ENCODE results near the gene TFF2.

TFF2 gene

DNA sequence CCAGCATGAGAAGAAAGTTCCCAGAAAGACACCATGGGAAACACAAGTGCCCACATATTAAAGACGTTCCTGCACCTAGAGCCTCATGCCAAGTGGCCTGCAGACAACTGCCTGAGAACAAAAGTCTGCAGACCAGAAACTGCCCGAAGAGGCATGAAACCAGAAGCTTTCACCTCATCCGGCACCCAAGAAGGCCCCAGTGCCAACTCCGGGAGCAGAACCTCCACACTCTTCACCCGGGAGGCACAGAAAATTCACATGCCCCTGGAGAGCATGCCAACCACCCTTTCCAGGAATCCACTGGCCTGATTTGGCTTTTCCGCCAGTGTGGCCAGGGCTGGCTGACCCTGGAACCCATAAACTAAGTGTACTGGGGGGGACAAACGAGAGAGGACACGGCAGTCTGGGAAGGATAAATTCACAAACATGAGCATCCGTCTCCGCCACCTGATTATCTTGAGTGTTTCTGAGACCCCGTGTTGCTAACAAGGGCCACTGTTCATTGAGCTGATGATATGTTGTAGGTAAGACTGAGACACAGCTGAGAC lies 6.8 kb downstream of the TFF2 start:
- ChIA-PET POLR2A (ENCODE audit: low non-redundant PET) (no interaction called here), CTCF (no interaction called here)
- TF ChIP-seq, protein P1, sequence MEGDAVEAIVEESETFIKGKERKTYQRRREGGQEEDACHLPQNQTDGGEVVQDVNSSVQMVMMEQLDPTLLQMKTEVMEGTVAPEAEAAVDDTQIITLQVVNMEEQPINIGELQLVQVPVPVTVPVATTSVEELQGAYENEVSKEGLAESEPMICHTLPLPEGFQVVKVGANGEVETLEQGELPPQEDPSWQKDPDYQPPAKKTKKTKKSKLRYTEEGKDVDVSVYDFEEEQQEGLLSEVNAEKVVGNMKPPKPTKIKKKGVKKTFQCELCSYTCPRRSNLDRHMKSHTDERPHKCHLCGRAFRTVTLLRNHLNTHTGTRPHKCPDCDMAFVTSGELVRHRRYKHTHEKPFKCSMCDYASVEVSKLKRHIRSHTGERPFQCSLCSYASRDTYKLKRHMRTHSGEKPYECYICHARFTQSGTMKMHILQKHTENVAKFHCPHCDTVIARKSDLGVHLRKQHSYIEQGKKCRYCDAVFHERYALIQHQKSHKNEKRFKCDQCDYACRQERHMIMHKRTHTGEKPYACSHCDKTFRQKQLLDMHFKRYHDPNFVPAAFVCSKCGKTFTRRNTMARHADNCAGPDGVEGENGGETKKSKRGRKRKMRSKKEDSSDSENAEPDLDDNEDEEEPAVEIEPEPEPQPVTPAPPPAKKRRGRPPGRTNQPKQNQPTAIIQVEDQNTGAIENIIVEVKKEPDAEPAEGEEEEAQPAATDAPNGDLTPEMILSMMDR (conservative IDR thresholded peaks at IDR 0.05; ENCODE audit: low read depth) = no peak
- no peak overlapping the region for H3K27ac ChIP-seq
- no peak for DNase-seq (ENCODE audit: low spot score)

DNA sequence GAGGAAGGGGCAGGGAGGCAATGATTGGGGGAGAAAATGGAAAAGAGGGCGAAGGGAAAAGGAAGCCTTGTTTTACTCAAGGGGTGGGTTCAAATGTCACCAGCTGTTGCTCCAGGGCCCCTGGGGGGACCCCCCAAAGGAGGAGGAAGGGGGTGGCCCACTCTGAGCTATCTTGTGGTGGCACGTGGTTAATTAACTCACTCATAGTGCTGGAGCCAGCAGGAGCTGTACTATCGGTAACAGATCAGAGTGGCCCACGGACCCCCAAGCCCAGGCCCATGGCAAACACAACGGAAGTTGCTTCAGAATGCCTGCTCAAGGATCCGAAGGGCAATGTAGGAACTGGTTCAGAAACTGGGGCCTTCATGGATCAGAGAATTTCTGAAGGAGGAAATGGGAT lies 7.2 kb downstream of the TFF2 start:
- POLR2A ChIA-PET (ENCODE audit: low non-redundant PET) = no interaction called here
- TF ChIP-seq, protein P1 (conservative IDR thresholded peaks at IDR 0.05; ENCODE audit: low read depth) = no peak
- H3K27ac ChIP-seq = no peak overlapping the region
- CTCF ChIA-PET = interaction anchor here (0.7 kb wide), 1 partner anchor 405 kb away, joined by 3 read pairs; no protein-coding TSS in a partner anchor
- DNase-seq (ENCODE audit: low spot score) = no peak

DNA sequence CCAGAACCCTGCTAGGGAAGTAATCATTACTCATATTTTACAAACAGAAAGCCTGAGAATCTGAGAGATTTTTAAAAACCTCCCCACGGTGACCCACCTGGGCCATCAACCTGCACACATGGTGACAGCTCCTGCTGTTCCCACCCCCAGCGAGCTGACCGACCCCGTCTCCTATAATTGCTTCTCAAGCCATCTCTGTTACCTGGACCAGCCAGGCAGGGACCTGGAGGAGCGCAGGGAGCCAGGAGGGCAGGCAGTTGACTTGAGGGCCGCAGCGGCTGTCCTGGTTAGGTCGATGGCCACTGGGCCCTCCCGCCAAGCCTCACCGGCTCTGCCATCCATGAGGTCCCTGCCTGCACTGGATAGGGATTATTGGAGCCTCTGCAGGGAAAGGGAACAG lies 7.7 kb downstream of the TFF2 start:
- DNase-seq (ENCODE audit: low spot score) = no peak
- no peak overlapping the region for H3K27ac ChIP-seq
- CTCF ChIA-PET = interaction anchor here (0.7 kb wide), 1 partner anchor 405 kb away, joined by 3 read pairs; no protein-coding TSS in a partner anchor
- POLR2A ChIA-PET (ENCODE audit: low non-redundant PET) = no interaction called here
- TF ChIP-seq, protein P1 (conservative IDR thresholded peaks at IDR 0.05; ENCODE audit: low read depth) = no peak

DNA sequence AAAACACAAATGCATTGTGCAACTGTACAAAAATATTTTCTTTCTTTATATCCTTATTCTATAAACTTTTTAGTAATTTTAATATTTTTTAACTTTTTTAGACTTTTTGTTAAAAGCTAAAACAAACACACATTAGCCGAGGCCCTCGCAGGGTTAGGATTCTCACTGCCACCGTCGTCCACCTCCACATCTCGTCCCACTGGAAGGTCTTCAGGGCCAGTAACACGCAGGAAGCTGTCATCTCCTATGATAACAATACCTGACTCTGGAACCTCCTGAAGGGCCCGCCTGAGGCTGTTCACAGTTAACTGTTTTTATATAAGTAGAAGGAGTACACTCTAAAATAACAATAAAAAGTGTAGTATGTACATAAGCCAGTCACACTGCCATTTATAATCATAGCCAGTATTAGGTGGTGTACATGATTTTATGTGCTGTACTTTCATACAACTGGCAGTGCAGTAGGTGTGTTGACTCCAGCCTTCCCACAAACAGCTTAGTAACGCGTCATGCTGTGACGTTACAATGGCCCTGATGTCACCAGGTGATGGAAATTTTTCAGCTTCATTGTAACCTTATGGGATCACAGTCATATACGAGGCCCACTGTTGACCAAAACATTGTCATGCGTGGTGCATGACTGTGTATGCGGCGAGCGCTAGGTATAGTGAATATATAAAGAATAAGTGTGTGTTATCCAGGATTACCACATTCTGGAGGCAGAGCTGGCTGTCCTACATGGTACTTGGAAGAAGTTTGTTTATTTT lies 8.8 kb downstream of the TFF2 start:
- POLR2A ChIA-PET (ENCODE audit: low non-redundant PET) = no interaction called here
- H3K27ac ChIP-seq = no peak overlapping the region
- TF ChIP-seq, protein P1 (conservative IDR thresholded peaks at IDR 0.05; ENCODE audit: low read depth) = no peak
- CTCF ChIA-PET = no interaction called here
- no peak for DNase-seq (ENCODE audit: low spot score)

DNA sequence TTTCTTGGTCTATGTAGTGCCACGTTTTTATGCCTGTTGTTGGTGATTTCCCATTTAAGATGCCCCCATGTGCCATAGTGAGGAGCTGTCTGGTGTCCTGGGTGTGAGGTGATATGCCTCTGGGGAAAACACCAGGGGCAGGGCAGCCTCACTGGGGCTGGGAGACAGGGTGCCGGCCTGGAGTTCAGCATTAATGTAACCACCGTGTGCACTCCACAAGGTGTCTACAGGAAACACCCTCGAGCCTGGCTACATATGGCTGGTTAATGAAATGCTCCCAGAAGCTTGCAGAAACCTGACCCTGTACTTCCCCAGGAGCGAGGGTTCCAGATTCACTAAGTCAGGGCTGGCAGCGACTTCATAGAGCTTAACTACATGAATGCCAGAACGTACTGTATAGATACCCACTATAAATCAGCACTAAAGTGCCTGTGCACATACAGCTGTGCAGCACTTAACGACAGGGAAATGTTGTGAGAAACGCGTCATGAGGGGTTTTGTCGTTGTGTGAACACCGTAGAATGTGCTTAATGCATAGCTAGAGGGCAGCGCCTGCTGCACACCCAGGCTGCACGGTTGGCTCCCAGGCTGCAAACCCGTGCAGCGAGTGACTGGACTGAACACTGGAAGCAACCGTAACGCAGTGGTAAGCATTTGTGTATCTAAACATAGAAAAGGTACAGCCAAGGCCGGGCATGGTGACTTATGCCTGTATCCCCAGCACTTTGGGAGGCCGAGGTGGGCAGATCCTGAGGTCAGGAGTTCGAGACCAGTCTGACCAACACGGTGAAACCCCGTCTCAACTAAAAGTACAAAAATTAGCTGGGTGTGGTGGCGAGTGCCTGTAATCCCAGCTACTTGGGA lies 10.4 kb downstream of the TFF2 start:
- DNase-seq (ENCODE audit: low spot score) = no peak
- TF ChIP-seq, protein P1 (conservative IDR thresholded peaks at IDR 0.05; ENCODE audit: low read depth) = no peak
- POLR2A ChIA-PET (ENCODE audit: low non-redundant PET) = no interaction called here
- no peak overlapping the region for H3K27ac ChIP-seq
- CTCF ChIA-PET = no interaction called here

Measured in RWPE1 (cell line).